ENCODE measurements around the gene KRTAP10-4.

DNA sequence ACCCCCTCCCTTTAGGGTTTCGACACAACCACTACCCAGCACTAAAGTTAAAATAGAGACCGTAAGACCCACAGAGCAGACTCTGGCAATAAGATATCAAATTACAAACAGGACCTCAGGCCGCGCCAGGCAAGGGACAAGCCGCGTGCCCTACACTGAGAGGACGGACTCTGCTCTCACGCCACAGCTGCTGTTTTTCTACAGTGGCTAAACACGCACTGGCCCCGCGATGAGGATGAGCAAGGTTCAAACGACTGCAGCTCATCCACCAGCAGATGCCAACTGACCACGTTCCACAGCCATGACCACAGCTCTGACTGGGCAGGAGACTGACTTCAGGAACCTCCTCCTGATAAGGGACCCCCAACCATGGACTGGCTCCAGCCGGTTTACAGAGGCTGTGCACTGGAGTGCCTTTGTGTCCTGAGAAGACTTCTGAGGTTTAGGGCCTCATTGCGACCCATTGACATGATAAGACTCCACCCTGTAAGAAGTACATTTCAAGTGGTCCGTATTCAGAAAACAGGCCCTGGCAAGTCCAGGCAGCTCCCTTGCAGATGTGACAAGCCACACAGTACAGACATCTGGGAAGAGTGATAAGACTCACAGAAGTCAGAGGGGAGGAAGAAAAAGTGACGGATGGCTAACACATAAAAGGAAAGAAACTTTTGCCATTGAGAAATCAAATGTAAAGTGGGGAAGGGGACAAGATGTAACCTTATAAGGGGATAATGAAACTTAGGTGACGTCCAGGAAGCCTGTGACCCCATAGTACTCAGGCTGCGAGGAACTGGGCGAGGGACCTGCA lies 20.3 kb downstream of the KRTAP10-4 start:
- TF ChIP-seq, protein P1, sequence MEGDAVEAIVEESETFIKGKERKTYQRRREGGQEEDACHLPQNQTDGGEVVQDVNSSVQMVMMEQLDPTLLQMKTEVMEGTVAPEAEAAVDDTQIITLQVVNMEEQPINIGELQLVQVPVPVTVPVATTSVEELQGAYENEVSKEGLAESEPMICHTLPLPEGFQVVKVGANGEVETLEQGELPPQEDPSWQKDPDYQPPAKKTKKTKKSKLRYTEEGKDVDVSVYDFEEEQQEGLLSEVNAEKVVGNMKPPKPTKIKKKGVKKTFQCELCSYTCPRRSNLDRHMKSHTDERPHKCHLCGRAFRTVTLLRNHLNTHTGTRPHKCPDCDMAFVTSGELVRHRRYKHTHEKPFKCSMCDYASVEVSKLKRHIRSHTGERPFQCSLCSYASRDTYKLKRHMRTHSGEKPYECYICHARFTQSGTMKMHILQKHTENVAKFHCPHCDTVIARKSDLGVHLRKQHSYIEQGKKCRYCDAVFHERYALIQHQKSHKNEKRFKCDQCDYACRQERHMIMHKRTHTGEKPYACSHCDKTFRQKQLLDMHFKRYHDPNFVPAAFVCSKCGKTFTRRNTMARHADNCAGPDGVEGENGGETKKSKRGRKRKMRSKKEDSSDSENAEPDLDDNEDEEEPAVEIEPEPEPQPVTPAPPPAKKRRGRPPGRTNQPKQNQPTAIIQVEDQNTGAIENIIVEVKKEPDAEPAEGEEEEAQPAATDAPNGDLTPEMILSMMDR (IDR thresholded peaks at IDR 0.05) = no peak
- TF ChIP-seq EZH2 (IDR thresholded peaks at IDR 0.05; ENCODE audit: borderline replicate concordance, insufficient read depth, low read depth, low read length, poor library complexity, severe bottlenecking) = no peak
